ENCODE results near the gene VWA5B2.

DNA sequence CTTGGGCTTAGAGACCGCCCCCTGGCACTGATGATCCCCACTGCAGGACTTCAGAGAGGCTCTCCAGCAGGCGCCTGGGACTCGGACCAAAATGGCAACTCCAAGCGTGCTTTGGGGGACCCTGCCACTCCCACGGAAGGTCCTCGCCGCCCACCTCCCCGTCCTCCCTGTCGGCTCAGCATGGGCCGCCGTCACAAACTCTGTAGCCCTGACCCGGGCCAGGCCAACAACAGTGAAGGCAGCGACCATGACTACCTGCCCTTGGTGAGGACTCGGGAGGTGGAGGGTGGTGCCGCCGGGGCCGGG lies 11.7 kb downstream of the VWA5B2 start:
- TF ChIP-seq EP300 (IDR thresholded peaks at IDR 0.05; ENCODE audit: low read depth), result no peak
- TF ChIP-seq, protein P1, sequence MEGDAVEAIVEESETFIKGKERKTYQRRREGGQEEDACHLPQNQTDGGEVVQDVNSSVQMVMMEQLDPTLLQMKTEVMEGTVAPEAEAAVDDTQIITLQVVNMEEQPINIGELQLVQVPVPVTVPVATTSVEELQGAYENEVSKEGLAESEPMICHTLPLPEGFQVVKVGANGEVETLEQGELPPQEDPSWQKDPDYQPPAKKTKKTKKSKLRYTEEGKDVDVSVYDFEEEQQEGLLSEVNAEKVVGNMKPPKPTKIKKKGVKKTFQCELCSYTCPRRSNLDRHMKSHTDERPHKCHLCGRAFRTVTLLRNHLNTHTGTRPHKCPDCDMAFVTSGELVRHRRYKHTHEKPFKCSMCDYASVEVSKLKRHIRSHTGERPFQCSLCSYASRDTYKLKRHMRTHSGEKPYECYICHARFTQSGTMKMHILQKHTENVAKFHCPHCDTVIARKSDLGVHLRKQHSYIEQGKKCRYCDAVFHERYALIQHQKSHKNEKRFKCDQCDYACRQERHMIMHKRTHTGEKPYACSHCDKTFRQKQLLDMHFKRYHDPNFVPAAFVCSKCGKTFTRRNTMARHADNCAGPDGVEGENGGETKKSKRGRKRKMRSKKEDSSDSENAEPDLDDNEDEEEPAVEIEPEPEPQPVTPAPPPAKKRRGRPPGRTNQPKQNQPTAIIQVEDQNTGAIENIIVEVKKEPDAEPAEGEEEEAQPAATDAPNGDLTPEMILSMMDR (IDR thresholded peaks at IDR 0.05), result no peak
